GM12892 (cell line): ENCODE results near the gene SLC35C1.

ENCODE experiments used
- DNase-seq: peaks from one replicate; pipeline ENCODE4 v3.0.0; 2011; ENCODE audit not compliant: insufficient read length
- FAIRE-seq: peaks from 2 replicates; lab custom pipeline; 2011; peaks lifted over from hg19 to GRCh38; lab: Jason Lieb, UNC
- POLR2A ChIP-seq: IDR thresholded peaks from 2 replicates; pipeline ENCODE4 v1.6.1; 2011; ENCODE audit warnings: low read depth, low read length, control low read depth
- POLR2AphosphoS5 ChIP-seq: IDR thresholded peaks from 2 replicates; pipeline ENCODE4 v1.6.1; 2011; ENCODE audit warnings: low read depth, low read length, control low read depth
- TAF1 ChIP-seq: IDR thresholded peaks from 2 replicates; pipeline ENCODE4 v1.6.1; 2011; ENCODE audit warnings: low read depth, mild to moderate bottlenecking, control low read depth, low read length, borderline replicate concordance

SLC35C1 gene

GRCh38 chr11:45795379-45795778 lies 9.6 kb upstream of the SLC35C1 start:
- TF ChIP-seq POLR2A = no peak
- no peak for TF ChIP-seq POLR2AphosphoS5
- TF ChIP-seq TAF1 = no peak
- FAIRE-seq = no peak
- DNase-seq = no peak

- DNase-seq = no peak
- FAIRE-seq = no peak
- no peak for TF ChIP-seq POLR2AphosphoS5
- TF ChIP-seq POLR2A = no peak
- TF ChIP-seq TAF1 = no peak
Observed at GRCh38 chr11:45796461-45796861, 8.5 kb upstream of the SLC35C1 start.

- TF ChIP-seq POLR2AphosphoS5 = no peak
- TF ChIP-seq TAF1 = no peak
- TF ChIP-seq POLR2A = no peak
- DNase-seq (no peak), FAIRE-seq (no peak)
Observed at GRCh38 chr11:45798793-45799441, 6.0 kb upstream of the SLC35C1 start.

- DNase-seq (no peak), FAIRE-seq (no peak)
- TF ChIP-seq TAF1 = no peak
- no peak for TF ChIP-seq POLR2AphosphoS5
- TF ChIP-seq POLR2A = no peak
Observed at GRCh38 chr11:45799562-45799961, 5.4 kb upstream of the SLC35C1 start.

GRCh38 chr11:45800261-45800660 lies 4.7 kb upstream of the SLC35C1 start:
- FAIRE-seq = no peak
- TF ChIP-seq POLR2A = no peak
- no peak for TF ChIP-seq TAF1
- TF ChIP-seq POLR2AphosphoS5 = no peak
- no peak for DNase-seq

GRCh38 chr11:45801723-45802315 lies 3.1 kb upstream of the SLC35C1 start:
- TF ChIP-seq POLR2AphosphoS5 = no peak
- no peak for TF ChIP-seq POLR2A
- no peak for TF ChIP-seq TAF1
- DNase-seq (no peak), FAIRE-seq (peak; percentile 69)

- TF ChIP-seq TAF1 = no peak
- no peak for TF ChIP-seq POLR2AphosphoS5
- TF ChIP-seq POLR2A = no peak
- no peak for FAIRE-seq
Observed at GRCh38 chr11:45802531-45803317, 2.2 kb upstream of the SLC35C1 start.

GRCh38 chr11:45803971-45804760 lies 783 bp upstream of the SLC35C1 start:
- no peak for TF ChIP-seq POLR2AphosphoS5
- no peak for TF ChIP-seq TAF1
- no peak for TF ChIP-seq POLR2A
- no peak for DNase-seq
- FAIRE-seq = peak; percentile 21

More at GRCh38 chr11:45802531-45803317, 2.2 kb upstream of the SLC35C1 start:
- DNase-seq = no peak

- no peak for FAIRE-seq
- TF ChIP-seq TAF1 = no peak
- no peak for DNase-seq
Observed at GRCh38 chr11:45805305-45806071, 539 bp downstream of the SLC35C1 start.

GRCh38 chr11:45806072-45806933 lies 1.4 kb downstream of the SLC35C1 start:
- TF ChIP-seq POLR2A = no peak
- TF ChIP-seq TAF1 = no peak
- DNase-seq (no peak), FAIRE-seq (no peak)
